Prostate gland (tissue), 2 donors: ENCODE results near the gene MIS18A. TPM values are rescaled to one million over a fixed set of nuclear protein-coding genes. Genes with fewer than 3 reads are reported as not detected.

Source experiments
- DNase-seq: peaks from one replicate; pipeline ENCODE4 v3.0.0-alpha.2; 2019; ENCODE audit warnings: low spot score
- H3K27ac ChIP-seq, 2 donors: fragments of 200-600 bp; sonication (generic); 2 replicates each; pipeline ENCODE4 v1.5.1; 2017 to 2019
- H3K27me3 ChIP-seq: fragments of 200-600 bp; sonication (generic); replicated peaks from 2 replicates; pipeline ENCODE4 v1.5.1; 2019; ENCODE audit not compliant: insufficient read depth
- H3K36me3 ChIP-seq, 2 donors: fragments of 200-600 bp; sonication (generic); 1 replicate in 1 of 2; 2 replicates in 1 of 2; pipeline versions ENCODE4 v1.5.1 to v1.8.1; 2017 to 2019
- H3K4me1 ChIP-seq: fragments of 200-600 bp; sonication (generic); replicated peaks from 2 replicates; pipeline ENCODE4 v1.5.1; 2019
- H3K4me3 ChIP-seq, 2 donors: fragments of 200-600 bp; sonication (generic); 2 replicates each; pipeline ENCODE4 v1.5.1; 2017 to 2019
- H3K9me3 ChIP-seq: fragments of 200-600 bp; sonication (generic); 2 replicates; pipeline ENCODE4 v1.5.1; 2017
- CTCF ChIP-seq, 4 experiments: fragments of 200-600 bp in 2 of 4; fragments of 450-650 bp in 2 of 4; sonication (generic) in 2 of 4; IDR thresholded peaks; 1 replicate in 3 of 4; 2 replicates in 1 of 4; pipeline ENCODE4 v1.5.1; 2016 to 2019; ENCODE audit warnings: antibody characterized with exemption in 4 of 4, mild to moderate bottlenecking in 2 of 4, moderate library complexity in 2 of 4
- POLR2A ChIP-seq: fragments of 450-650 bp; IDR thresholded peaks from one replicate; pipeline ENCODE4 v1.6.1; 2016; ENCODE audit warnings: antibody characterized with exemption, mild to moderate bottlenecking
- POLR2AphosphoS5 ChIP-seq: sonication (generic); formaldehyde crosslinking; IDR thresholded peaks from one replicate; pipeline ENCODE4 v1.6.1; 2017; ENCODE audit warnings: antibody characterized with exemption
- WGBS: methylation state at CpG from one replicate; pipeline ENCODE4 v1.1.5; 2018; 5-methylcytosine and 5-hydroxymethylcytosine counted together
- intact Hi-C: fragments of 100-400 bp; cut with DNase I; formaldehyde crosslinking; loops from one replicate; pipeline ENCODE4 v1.14.2; 2022
- total RNA-seq, 2 donors: library from RNA; depleted of rRNA; stranded (reverse); fragments of >200 nt; gene quantifications; one replicate each; pipeline ENCODE4 v1.1.0, GENCODE V29; 2016

MIS18A gene
- total RNA-seq, 2 donors from 2014 or later, result 10.7 to 17.8 TPM

GRCh38 chr21:32302560-32302959 is 23.7 kb upstream of the MIS18A start:
- TF ChIP-seq POLR2AphosphoS5, result no peak
- no peak for TF ChIP-seq POLR2A
- TF ChIP-seq CTCF (IDR thresholded peaks at IDR 0.05), result no peak
- Histone ChIP-seq H3K9me3 (no peaks in the 10 kb centered on the region), H3K36me3 (no peaks in the 10 kb centered on the region), H3K4me1 (no peaks in the 10 kb centered on the region), H3K27me3 (no peaks in the 10 kb centered on the region), H3K27ac (no peak overlapping the region), H3K4me3 (no peak overlapping the region)
- 93% methylated on average over 6 of the region's 6 CpGs for WGBS
- intact Hi-C loops, result no loop called here
- DNase-seq, result no peak

- DNase-seq, result no peak
- H3K9me3 ChIP-seq, result no peaks in the 10 kb centered on the region
- TF ChIP-seq CTCF (IDR thresholded peaks at IDR 0.05), result no peak
- no peak for TF ChIP-seq POLR2A
- TF ChIP-seq POLR2AphosphoS5, result no peak
- H3K4me1 ChIP-seq, result no peaks in the 10 kb centered on the region
- no peaks in the 10 kb centered on the region for H3K27me3 ChIP-seq
- no peaks in the 10 kb centered on the region for H3K36me3 ChIP-seq
- intact Hi-C loops, result no loop called here
- WGBS, result 92% methylated on average over 2 of the region's 2 CpGs
- H3K27ac ChIP-seq, result no peak overlapping the region
- no peak overlapping the region for H3K4me3 ChIP-seq
These were observed 22.7 kb upstream of the MIS18A start for GRCh38 chr21:32301596-32301995.

- no peaks in the 10 kb centered on the region for H3K9me3 ChIP-seq
- 87% methylated on average over 41 of the region's 41 CpGs for WGBS
- no peaks in the 10 kb centered on the region for H3K27me3 ChIP-seq
- intact Hi-C loops, result no loop called here
- no peak for DNase-seq
- TF ChIP-seq POLR2A (no peak), POLR2AphosphoS5 (no peak), CTCF (IDR thresholded peaks at IDR 0.05) (no peak)
- H3K27ac ChIP-seq, result no peak overlapping the region
- H3K4me3 ChIP-seq, result no peak overlapping the region
- no peaks in the 10 kb centered on the region for H3K36me3 ChIP-seq
- no peaks in the 10 kb centered on the region for H3K4me1 ChIP-seq
These were observed 21.4 kb upstream of the MIS18A start for GRCh38 chr21:32300117-32300681.

- Histone ChIP-seq H3K27me3 (no peaks in the 10 kb centered on the region), H3K4me3 (no peak overlapping the region), H3K27ac (no peak overlapping the region), H3K36me3 (no peaks in the 10 kb centered on the region), H3K4me1 (no peaks in the 10 kb centered on the region), H3K9me3 (no peaks in the 10 kb centered on the region)
- DNase-seq, result no peak
- intact Hi-C loops, result no loop called here
- TF ChIP-seq CTCF (IDR thresholded peaks at IDR 0.05), result no peak
- TF ChIP-seq POLR2A, result no peak
- TF ChIP-seq POLR2AphosphoS5, result no peak
- 93% methylated on average over 6 of the region's 6 CpGs for WGBS
These were observed 20.8 kb upstream of the MIS18A start for GRCh38 chr21:32299695-32300094.

- Histone ChIP-seq H3K4me1 (no peaks in the 10 kb centered on the region), H3K4me3 (no peak within 1 kb of the TSS), H3K27me3 (no peaks in the 10 kb centered on the region), H3K9me3 (no peaks in the 10 kb centered on the region), H3K27ac (no peak within 1 kb of the TSS), H3K36me3 (no peaks in the 10 kb centered on the region)
- TF ChIP-seq CTCF (IDR thresholded peaks at IDR 0.05) (no peak), POLR2A (no peak), POLR2AphosphoS5 (no peak)
- 87% methylated on average over 14 of the region's 14 CpGs for WGBS
- no peak for DNase-seq
- intact Hi-C loops, result no loop called here
These were observed 19.8 kb upstream of the MIS18A start, which contains the start of gene MRAP for GRCh38 chr21:32298658-32299081. TSS of gene MRAP (plus strand) at chr21:32298855. CDS start at chr21:32298972, 117 bp downstream.
